Tibial artery (tissue), 4 donors: Measurements from ENCODE around the gene FSTL5.

Experiments
- DNase-seq, 2 donors: peaks; one replicate each; pipeline ENCODE4 v3.0.0-alpha.2; 2019
- H3K27ac ChIP-seq, 2 donors: fragments of 200-600 bp; sonication (generic) in 1 of 2; 1 replicate in 1 of 2; 2 replicates in 1 of 2; pipeline ENCODE4 v1.5.1; 2018 to 2019; ENCODE audit warnings: mild to moderate bottlenecking in 1 of 2
- H3K27me3 ChIP-seq, 2 donors: fragments of 200-600 bp; sonication (generic) in 1 of 2; one replicate each; pipeline versions ENCODE4 v1.5.1 to v1.6.0; 2016 to 2019
- H3K36me3 ChIP-seq, 3 donors: fragments of 200-600 bp; sonication (generic) in 2 of 3; one replicate each; pipeline ENCODE4 v1.5.1; 2016 to 2019; ENCODE audit warnings: mild to moderate bottlenecking in 2 of 3
- H3K4me1 ChIP-seq, 4 donors: fragments of 200-600 bp; sonication (generic) in 2 of 4; 1 replicate in 3 of 4; 2 replicates in 1 of 4; pipeline ENCODE4 v1.5.1; 2016 to 2019
- H3K4me3 ChIP-seq, 2 donors: fragments of 200-600 bp; sonication (generic) in 1 of 2; 1 replicate in 1 of 2; 2 replicates in 1 of 2; pipeline ENCODE4 v1.5.1; 2018 to 2019; ENCODE audit warnings: mild to moderate bottlenecking in 2 of 2
- H3K9me3 ChIP-seq, 3 donors: fragments of 200-600 bp; sonication (generic) in 1 of 3; one replicate each; pipeline ENCODE4 v1.5.1; 2016 to 2019
- CTCF ChIP-seq, 2 experiments: fragments of 200-600 bp in 1 of 2; fragments of 450-650 bp in 1 of 2; IDR thresholded peaks; one replicate each; pipeline ENCODE4 v1.5.1; 2017 to 2019; ENCODE audit warnings: antibody characterized with exemption in 2 of 2, mild to moderate bottlenecking in 1 of 2, moderate library complexity in 1 of 2
- intact Hi-C: fragments of 100-400 bp; cut with DNase I; formaldehyde crosslinking; loops from one replicate; pipeline ENCODE4 v1.15.0; 2023; ENCODE audit warnings: low total_unique reads

Gene FSTL5

GRCh38 chr4:161894014-161894413, 269.8 kb downstream of the FSTL5 start:
- no peaks in the 10 kb centered on the region for H3K36me3 ChIP-seq
- no peak for TF ChIP-seq CTCF (IDR thresholded peaks at IDR 0.05)
- intact Hi-C loops = no loop called here
- no peak overlapping the region for H3K27ac ChIP-seq
- no peak overlapping the region for H3K4me3 ChIP-seq
- no peak for DNase-seq
- H3K4me1 ChIP-seq = no peaks in the 10 kb centered on the region
- H3K27me3 ChIP-seq = no peaks in the 10 kb centered on the region
- no peaks in the 10 kb centered on the region for H3K9me3 ChIP-seq

GRCh38 chr4:161893566-161893965, 270.2 kb downstream of the FSTL5 start:
- no peak for TF ChIP-seq CTCF (IDR thresholded peaks at IDR 0.05)
- H3K4me3 ChIP-seq = no peak overlapping the region
- intact Hi-C loops = no loop called here
- H3K27ac ChIP-seq = no peak overlapping the region
- no peaks in the 10 kb centered on the region for H3K27me3 ChIP-seq
- H3K36me3 ChIP-seq = no peaks in the 10 kb centered on the region
- no peaks in the 10 kb centered on the region for H3K4me1 ChIP-seq
- no peak for DNase-seq
- H3K9me3 ChIP-seq = no peaks in the 10 kb centered on the region

- no peak overlapping the region for H3K4me3 ChIP-seq
- H3K27me3 ChIP-seq = no peaks in the 10 kb centered on the region
- H3K4me1 ChIP-seq = no peaks in the 10 kb centered on the region
- intact Hi-C loops = no loop called here
- no peak for DNase-seq
- TF ChIP-seq CTCF (IDR thresholded peaks at IDR 0.05) = no peak
- no peaks in the 10 kb centered on the region for H3K36me3 ChIP-seq
- H3K9me3 ChIP-seq = no peaks in the 10 kb centered on the region
- no peak overlapping the region for H3K27ac ChIP-seq
These were observed 270.8 kb downstream of the FSTL5 start for GRCh38 chr4:161892951-161893350.

GRCh38 chr4:161883157-161883556, 280.6 kb downstream of the FSTL5 start:
- no peaks in the 10 kb centered on the region for H3K4me1 ChIP-seq
- H3K27me3 ChIP-seq = no peaks in the 10 kb centered on the region
- H3K36me3 ChIP-seq = no peaks in the 10 kb centered on the region
- no peak overlapping the region for H3K27ac ChIP-seq
- no peak for DNase-seq
- no peak overlapping the region for H3K4me3 ChIP-seq
- no peak for TF ChIP-seq CTCF (IDR thresholded peaks at IDR 0.05)
- intact Hi-C loops = no loop called here
- no peaks in the 10 kb centered on the region for H3K9me3 ChIP-seq

- no peaks in the 10 kb centered on the region for H3K4me1 ChIP-seq
- H3K4me3 ChIP-seq = no peak overlapping the region
- H3K27ac ChIP-seq = no peak overlapping the region
- H3K36me3 ChIP-seq = no peaks in the 10 kb centered on the region
- H3K9me3 ChIP-seq = no peaks in the 10 kb centered on the region
- no peak for DNase-seq
- no peaks in the 10 kb centered on the region for H3K27me3 ChIP-seq
- intact Hi-C loops = no loop called here
- TF ChIP-seq CTCF (IDR thresholded peaks at IDR 0.05) = no peak
These were observed 282.4 kb downstream of the FSTL5 start for GRCh38 chr4:161881370-161881769.

GRCh38 chr4:161869511-161869910, 294.3 kb downstream of the FSTL5 start:
- no peak for TF ChIP-seq CTCF (IDR thresholded peaks at IDR 0.05)
- no peak for DNase-seq
- Histone ChIP-seq H3K4me1 (no peaks in the 10 kb centered on the region), H3K36me3 (no peaks in the 10 kb centered on the region), H3K27me3 (no peaks in the 10 kb centered on the region), H3K9me3 (no peaks in the 10 kb centered on the region), H3K27ac (no peak overlapping the region), H3K4me3 (no peak overlapping the region)
- intact Hi-C loops = no loop called here
